ENCODE measurements around the gene HECW1. TPM values are rescaled to one million over a fixed set of nuclear protein-coding genes. Genes with fewer than 3 reads are reported as not detected.
"Not testable (repeated sequence)": the region's sequence is repeated elsewhere in the genome, so short reads cannot be mapped to it uniquely, and the experiment has no call there.

Gene HECW1
- total RNA-seq, 1 donor from 2014 or later = 0.46 TPM

DNA sequence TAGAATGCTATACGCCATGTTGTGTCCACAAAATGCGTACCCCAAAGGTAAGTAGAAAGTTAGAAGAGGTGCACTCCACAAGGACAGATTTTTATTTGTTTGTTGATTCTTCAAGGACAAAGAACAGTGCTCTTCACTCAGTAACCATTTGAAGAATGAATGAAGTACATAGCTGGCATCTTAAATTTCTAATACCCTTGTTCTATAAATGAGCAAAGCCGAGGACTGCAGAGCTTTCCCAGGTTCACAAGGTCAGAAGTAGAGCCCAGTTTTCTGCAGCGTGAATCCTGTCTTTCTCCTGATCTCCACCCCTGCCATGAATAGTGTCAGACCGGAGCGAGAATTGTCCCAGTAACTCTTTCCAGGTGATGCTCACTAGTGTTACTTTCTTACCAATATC is 9.5 kb downstream of the HECW1 start:
- Histone ChIP-seq H3K27me3 (ENCODE audit: control insufficient read depth, insufficient read depth, low read length) (peaks cover 6% of the 10 kb centered on the region), H3K4me3 (ENCODE audit: low read depth, low read length) (no peak overlapping the region), H3K36me3 (ENCODE audit: control insufficient read depth, insufficient read depth, low read length) (no peaks in the 10 kb centered on the region)
- TF ChIP-seq, protein P1, sequence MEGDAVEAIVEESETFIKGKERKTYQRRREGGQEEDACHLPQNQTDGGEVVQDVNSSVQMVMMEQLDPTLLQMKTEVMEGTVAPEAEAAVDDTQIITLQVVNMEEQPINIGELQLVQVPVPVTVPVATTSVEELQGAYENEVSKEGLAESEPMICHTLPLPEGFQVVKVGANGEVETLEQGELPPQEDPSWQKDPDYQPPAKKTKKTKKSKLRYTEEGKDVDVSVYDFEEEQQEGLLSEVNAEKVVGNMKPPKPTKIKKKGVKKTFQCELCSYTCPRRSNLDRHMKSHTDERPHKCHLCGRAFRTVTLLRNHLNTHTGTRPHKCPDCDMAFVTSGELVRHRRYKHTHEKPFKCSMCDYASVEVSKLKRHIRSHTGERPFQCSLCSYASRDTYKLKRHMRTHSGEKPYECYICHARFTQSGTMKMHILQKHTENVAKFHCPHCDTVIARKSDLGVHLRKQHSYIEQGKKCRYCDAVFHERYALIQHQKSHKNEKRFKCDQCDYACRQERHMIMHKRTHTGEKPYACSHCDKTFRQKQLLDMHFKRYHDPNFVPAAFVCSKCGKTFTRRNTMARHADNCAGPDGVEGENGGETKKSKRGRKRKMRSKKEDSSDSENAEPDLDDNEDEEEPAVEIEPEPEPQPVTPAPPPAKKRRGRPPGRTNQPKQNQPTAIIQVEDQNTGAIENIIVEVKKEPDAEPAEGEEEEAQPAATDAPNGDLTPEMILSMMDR (IDR thresholded peaks at IDR 0.05; ENCODE audit: insufficient read depth, low read length, poor library complexity, severe bottlenecking) = no peak
- no peak for DNase-seq (ENCODE audit: low read depth)

DNA sequence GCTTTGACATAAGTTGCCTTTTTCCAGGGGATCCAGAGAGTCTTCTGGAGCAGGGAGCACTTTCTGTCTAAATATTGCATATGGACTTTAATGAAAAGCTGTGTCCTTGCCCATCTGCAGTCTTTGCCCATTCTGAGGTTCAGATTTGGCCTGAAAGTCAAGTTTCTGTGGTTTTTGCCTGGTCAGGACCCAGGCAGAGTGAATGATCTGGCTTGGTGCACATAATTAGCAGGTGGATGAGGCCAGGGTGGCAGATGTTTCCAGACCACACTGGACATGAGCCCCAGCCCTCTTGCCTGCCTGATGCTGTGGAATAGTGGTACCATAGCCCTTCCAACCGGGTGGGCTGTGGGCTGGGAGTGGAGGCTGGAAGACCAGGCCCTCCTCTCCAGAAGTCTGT is 11.0 kb downstream of the HECW1 start:
- Histone ChIP-seq H3K27me3 (ENCODE audit: control insufficient read depth, insufficient read depth, low read length) (peaks cover 6% of the 10 kb centered on the region), H3K36me3 (ENCODE audit: control insufficient read depth, insufficient read depth, low read length) (no peaks in the 10 kb centered on the region)
- TF ChIP-seq, protein P1 (IDR thresholded peaks at IDR 0.05; ENCODE audit: insufficient read depth, low read length, poor library complexity, severe bottlenecking) = no peak

DNA sequence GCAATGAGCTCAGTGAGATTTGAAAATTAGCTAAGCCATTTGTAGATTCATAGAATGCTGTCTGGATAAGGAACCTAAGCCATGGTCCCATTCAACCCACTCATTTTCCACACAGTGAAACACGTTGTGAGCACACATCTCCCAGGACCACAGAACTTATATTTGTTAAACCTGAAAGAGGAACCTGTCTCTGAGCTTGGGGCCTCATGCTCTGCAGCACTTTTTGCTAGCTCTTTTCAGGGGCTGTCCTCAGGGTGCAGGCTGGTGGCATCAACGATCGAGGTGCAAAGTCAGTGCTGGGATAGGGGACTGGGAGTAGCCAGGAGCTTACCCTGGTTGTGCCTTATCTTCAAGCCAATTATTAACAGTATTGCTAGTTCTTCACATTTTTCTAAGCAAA is 11.9 kb downstream of the HECW1 start:
- no peaks in the 10 kb centered on the region for H3K36me3 ChIP-seq (ENCODE audit: control insufficient read depth, insufficient read depth, low read length)
- H3K27me3 ChIP-seq (ENCODE audit: control insufficient read depth, insufficient read depth, low read length) = peaks cover 6% of the 10 kb centered on the region
- DNase-seq (ENCODE audit: low read depth) = no peak
- H3K4me3 ChIP-seq (ENCODE audit: low read depth, low read length) = no peak overlapping the region
- TF ChIP-seq, protein P1 (IDR thresholded peaks at IDR 0.05; ENCODE audit: insufficient read depth, low read length, poor library complexity, severe bottlenecking) = no peak

More for the DNA sequence above, 11.0 kb downstream of the HECW1 start:
- DNase-seq (ENCODE audit: low read depth) = no peak
- H3K4me3 ChIP-seq (ENCODE audit: low read depth, low read length) = no peak overlapping the region

DNA sequence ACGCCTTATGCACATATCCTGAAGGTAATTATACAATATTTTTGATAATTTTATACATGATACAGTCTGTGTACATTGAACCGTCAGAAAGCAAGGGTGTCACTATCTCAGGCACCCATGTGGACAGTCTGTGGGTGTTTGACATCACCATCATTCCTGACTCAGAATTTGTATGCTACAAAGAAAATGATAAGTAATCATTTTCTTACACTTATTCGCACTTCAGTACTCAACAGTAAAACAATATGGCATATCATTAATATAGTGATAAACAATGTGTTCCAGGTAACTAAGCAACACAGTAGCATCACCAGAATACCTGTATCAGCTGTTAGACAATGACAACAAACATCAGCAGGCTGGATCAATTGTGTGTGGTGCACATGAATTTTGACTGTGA is 17.9 kb downstream of the HECW1 start:
- DNase-seq (ENCODE audit: low read depth) = no peak
- no peak overlapping the region for H3K4me3 ChIP-seq (ENCODE audit: low read depth, low read length)
- H3K36me3 ChIP-seq (ENCODE audit: control insufficient read depth, insufficient read depth, low read length) = no peaks in the 10 kb centered on the region
- H3K27me3 ChIP-seq (ENCODE audit: control insufficient read depth, insufficient read depth, low read length) = no peaks in the 10 kb centered on the region
- TF ChIP-seq, protein P1 (IDR thresholded peaks at IDR 0.05; ENCODE audit: insufficient read depth, low read length, poor library complexity, severe bottlenecking) = no peak

DNA sequence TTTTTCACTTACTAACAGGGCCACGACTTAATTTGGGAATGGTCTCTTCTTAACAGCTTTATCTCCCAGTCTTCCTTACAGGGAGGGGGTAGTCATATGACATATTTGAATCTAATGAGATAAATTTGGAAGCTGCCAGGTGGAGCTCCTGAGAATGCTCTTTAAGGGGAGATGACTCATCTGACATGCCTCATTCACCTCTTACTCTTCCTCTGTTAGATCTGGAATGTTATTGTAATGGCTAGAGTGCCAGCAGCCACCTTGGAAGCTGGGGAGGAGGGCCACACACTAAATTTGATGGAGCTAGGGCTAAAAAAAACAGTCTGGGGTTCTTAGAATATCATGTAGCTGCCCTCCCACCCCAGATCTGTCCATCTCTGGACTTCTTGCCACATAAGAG is 22.7 kb downstream of the HECW1 start:
- no peak overlapping the region for H3K4me3 ChIP-seq (ENCODE audit: low read depth, low read length)
- no peaks in the 10 kb centered on the region for H3K36me3 ChIP-seq (ENCODE audit: control insufficient read depth, insufficient read depth, low read length)
- TF ChIP-seq, protein P1 (IDR thresholded peaks at IDR 0.05; ENCODE audit: insufficient read depth, low read length, poor library complexity, severe bottlenecking) = no peak
- DNase-seq (ENCODE audit: low read depth) = no peak
- H3K27me3 ChIP-seq (ENCODE audit: control insufficient read depth, insufficient read depth, low read length) = no peaks in the 10 kb centered on the region

DNA sequence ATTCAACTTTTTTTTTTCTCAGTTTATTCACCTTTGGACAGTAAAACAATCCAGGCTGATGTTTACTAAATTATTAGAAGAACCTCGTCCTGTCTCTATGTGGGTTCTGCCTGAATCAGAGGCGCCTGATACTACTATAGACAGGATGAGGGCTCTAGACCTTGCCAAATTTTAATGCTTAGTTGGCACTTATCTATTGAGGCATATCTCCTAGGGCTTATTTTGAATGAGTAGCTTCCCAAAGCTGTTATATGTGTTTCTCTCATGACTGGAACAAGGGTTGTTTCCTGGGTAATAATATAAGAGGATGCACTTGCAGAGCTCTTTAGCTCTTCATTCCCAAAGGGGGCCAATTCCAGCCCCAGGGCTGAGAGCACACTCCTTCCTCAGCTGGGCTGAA is 23.6 kb downstream of the HECW1 start:
- no peak overlapping the region for H3K4me3 ChIP-seq (ENCODE audit: low read depth, low read length)
- H3K27me3 ChIP-seq (ENCODE audit: control insufficient read depth, insufficient read depth, low read length) = no peaks in the 10 kb centered on the region
- H3K36me3 ChIP-seq (ENCODE audit: control insufficient read depth, insufficient read depth, low read length) = no peaks in the 10 kb centered on the region
- TF ChIP-seq, protein P1 (IDR thresholded peaks at IDR 0.05; ENCODE audit: insufficient read depth, low read length, poor library complexity, severe bottlenecking) = no peak
- no peak for DNase-seq (ENCODE audit: low read depth)

DNA sequence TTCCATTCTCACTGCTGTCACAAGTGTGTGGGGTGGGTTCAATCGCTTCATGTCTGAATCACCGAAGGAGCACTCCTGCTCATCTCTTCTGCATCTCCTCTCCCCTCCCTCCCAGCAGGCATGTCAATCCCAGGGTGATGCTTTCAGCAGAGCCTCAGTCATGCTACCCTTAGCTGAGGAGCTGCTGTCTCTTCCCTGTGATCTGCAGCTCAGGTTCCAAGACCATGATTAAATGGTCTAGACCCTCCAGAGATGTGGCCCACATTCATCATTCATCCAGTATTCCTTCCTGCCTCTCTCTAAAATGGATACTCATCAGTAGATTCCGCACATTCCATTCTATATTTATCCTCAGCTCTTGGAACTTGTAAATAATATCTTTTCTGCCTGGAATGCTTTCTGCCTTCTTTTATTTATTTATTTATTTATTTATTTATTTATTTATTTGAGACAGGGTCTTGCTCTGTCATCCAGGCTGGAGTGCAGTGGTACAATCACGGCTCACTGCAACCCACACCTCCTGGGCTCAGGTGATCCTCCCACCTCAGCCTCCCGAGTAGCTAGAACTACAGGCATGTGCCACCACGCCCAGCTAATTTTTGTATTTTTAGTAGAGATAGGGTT is 24.8 kb downstream of the HECW1 start:
- not testable (repeated sequence) for H3K27me3 ChIP-seq (ENCODE audit: control insufficient read depth, insufficient read depth, low read length); DNase-seq (ENCODE audit: low read depth); H3K36me3 ChIP-seq (ENCODE audit: control insufficient read depth, insufficient read depth, low read length); H3K4me3 ChIP-seq (ENCODE audit: low read depth, low read length)
